Liver (tissue), 9 donors: Measurements from ENCODE around the gene IL23A. TPM values are rescaled to one million over a fixed set of nuclear protein-coding genes. Genes with fewer than 3 reads are reported as not detected.

Experiments
- DNase-seq: peaks from one replicate; pipeline ENCODE4 v3.0.0-alpha.2; 2017; ENCODE audit warnings: low spot score
- H3K27ac ChIP-seq, 2 donors: one replicate each; pipeline ENCODE4 v1.7.0; 2013; ENCODE audit warnings: inconsistent platforms in 2 of 2, low read length in 2 of 2, control low read depth in 1 of 2, low read depth in 1 of 2, mild to moderate bottlenecking in 1 of 2
- H3K27me3 ChIP-seq, 4 donors: one replicate each; pipeline versions ENCODE4 v1.6.1 to v1.7.0; 2013; ENCODE audit warnings: low read length in 3 of 4, inconsistent platforms in 1 of 4, mild to moderate bottlenecking in 1 of 4, moderate library complexity in 1 of 4; ENCODE audit not compliant: control insufficient read depth in 4 of 4, insufficient read depth in 4 of 4
- H3K36me3 ChIP-seq, 4 donors: one replicate each; pipeline versions ENCODE4 v1.6.1 to v1.7.0; 2013; ENCODE audit warnings: low read length in 3 of 4, mild to moderate bottlenecking in 3 of 4, low read depth in 1 of 4, moderate library complexity in 1 of 4; ENCODE audit not compliant: control insufficient read depth in 4 of 4, insufficient read depth in 3 of 4
- H3K4me1 ChIP-seq, 4 donors: one replicate each; pipeline versions ENCODE4 v1.6.1 to v1.7.0; 2013; ENCODE audit warnings: low read length in 3 of 4, mild to moderate bottlenecking in 3 of 4, moderate library complexity in 1 of 4; ENCODE audit not compliant: control insufficient read depth in 4 of 4, insufficient read depth in 4 of 4
- H3K4me3 ChIP-seq, 3 donors: one replicate each; pipeline versions ENCODE4 v1.6.1 to v1.7.0; 2013; ENCODE audit warnings: low read length in 3 of 3, control low read depth in 1 of 3, low read depth in 1 of 3, mild to moderate bottlenecking in 1 of 3
- H3K9ac ChIP-seq, 2 donors: one replicate each; pipeline ENCODE4 v1.7.0; 2013; ENCODE audit warnings: low read length in 2 of 2, mild to moderate bottlenecking in 2 of 2, moderate library complexity in 2 of 2, control low read depth in 1 of 2, low read depth in 1 of 2
- H3K9me3 ChIP-seq, 4 donors: one replicate each; pipeline versions ENCODE4 v1.6.1 to v1.7.0; 2013; ENCODE audit warnings: low read length in 3 of 4; ENCODE audit not compliant: control insufficient read depth in 4 of 4
- EGR1 ChIP-seq, 2 donors: IDR thresholded peaks; 2 replicates each; pipeline ENCODE4 v1.6.1; 2016 to 2018; ENCODE audit warnings: antibody characterized with exemption in 2 of 2, low read depth in 2 of 2
- FOXA1 ChIP-seq: IDR thresholded peaks from 2 replicates; pipeline ENCODE4 v1.6.1; 2016; ENCODE audit warnings: antibody characterized with exemption
- FOXA2 ChIP-seq: IDR thresholded peaks from 2 replicates; pipeline ENCODE4 v1.6.1; 2016; ENCODE audit warnings: antibody characterized with exemption
- GABPA ChIP-seq, 2 donors: IDR thresholded peaks in 1 of 2; conservative IDR thresholded peaks in 1 of 2; 2 replicates each; pipeline ENCODE4 v1.6.1; 2016; ENCODE audit warnings: antibody characterized with exemption in 2 of 2, mild to moderate bottlenecking in 1 of 2, moderate library complexity in 1 of 2
- HNF4A ChIP-seq, 2 donors: conservative IDR thresholded peaks; 2 replicates each; pipeline ENCODE4 v1.6.1; 2016; ENCODE audit warnings: antibody characterized with exemption in 2 of 2, mild to moderate bottlenecking in 2 of 2
- JUND ChIP-seq, 2 donors: IDR thresholded peaks; 2 replicates each; pipeline ENCODE4 v1.6.1; 2016; ENCODE audit warnings: antibody characterized with exemption in 2 of 2
- MAX ChIP-seq: IDR thresholded peaks from 2 replicates; pipeline ENCODE4 v1.6.1; 2016; ENCODE audit warnings: antibody characterized with exemption
- NR2F2 ChIP-seq: IDR thresholded peaks from 2 replicates; pipeline ENCODE4 v1.6.1; 2016; ENCODE audit warnings: antibody characterized with exemption
- RAD21 ChIP-seq, 2 donors: IDR thresholded peaks; 2 replicates each; pipeline ENCODE4 v1.6.1; 2016; ENCODE audit warnings: antibody characterized with exemption in 2 of 2, mild to moderate bottlenecking in 2 of 2
- REST ChIP-seq: IDR thresholded peaks from 2 replicates; pipeline ENCODE4 v1.6.1; 2016; ENCODE audit warnings: antibody characterized with exemption, mild to moderate bottlenecking
- RXRA ChIP-seq, 2 donors: IDR thresholded peaks; 2 replicates each; pipeline ENCODE4 v1.6.1; 2017 to 2018; ENCODE audit warnings: antibody characterized with exemption in 2 of 2, mild to moderate bottlenecking in 1 of 2
- SP1 ChIP-seq: IDR thresholded peaks from 2 replicates; pipeline ENCODE4 v1.6.1; 2018; ENCODE audit warnings: antibody characterized with exemption, mild to moderate bottlenecking
- TAF1 ChIP-seq: conservative IDR thresholded peaks from 2 replicates; pipeline ENCODE4 v1.6.1; 2016; ENCODE audit warnings: antibody characterized with exemption, mild to moderate bottlenecking
- YY1 ChIP-seq: IDR thresholded peaks from 2 replicates; pipeline ENCODE4 v1.6.1; 2016; ENCODE audit warnings: antibody characterized with exemption, mild to moderate bottlenecking
- WGBS: extraction: QIAGEN DNeasy Blood & Tissue Kit; methylation state at CpG from one replicate; pipeline ENCODE4 v1.1.7; 2013; 5-methylcytosine and 5-hydroxymethylcytosine counted together
- polyA plus RNA-seq, 2 donors: library from polyadenylated mRNA; stranded (reverse) in 1 of 2; unstranded in 1 of 2; fragments of 200-250 nt in 1 of 2; fragments of >200 nt in 1 of 2; fragmentation: Nextera tagmentation in 1 of 2; extraction: Ambion mirVana in 1 of 2; gene quantifications; one replicate each; pipeline versions ENCODE4 v1.2.1 to v1.2.3, GENCODE V29; 2013 to 2015
- total RNA-seq, 2 donors: library from RNA; depleted of rRNA; stranded (reverse); fragments of >200 nt; gene quantifications; one replicate each; pipeline ENCODE4 v1.2.3, GENCODE V29; 2014
- TF ChIP-seq, protein P1 (sequence below): IDR thresholded peaks from 2 replicates; pipeline ENCODE4 v1.6.1; 2016; ENCODE audit warnings: antibody characterized with exemption
- TF ChIP-seq, protein P2 (sequence below): fragments of 150-350 bp; IDR thresholded peaks from 2 replicates; pipeline ENCODE4 v1.5.1; 2017; ENCODE audit warnings: improper control_type of control experiment, low read depth, low read length; ENCODE audit not compliant: missing input control
- donor health status: healthy.
- donor health status: healthy.
- donor health status: healthy.
- donor health status: healthy.
- donor health status: healthy.

The IL23A gene
- total and polyA plus RNA-seq, 4 donors: 0.14 to 0.25 (median 0.22) TPM; not detected in 1

DNA sequence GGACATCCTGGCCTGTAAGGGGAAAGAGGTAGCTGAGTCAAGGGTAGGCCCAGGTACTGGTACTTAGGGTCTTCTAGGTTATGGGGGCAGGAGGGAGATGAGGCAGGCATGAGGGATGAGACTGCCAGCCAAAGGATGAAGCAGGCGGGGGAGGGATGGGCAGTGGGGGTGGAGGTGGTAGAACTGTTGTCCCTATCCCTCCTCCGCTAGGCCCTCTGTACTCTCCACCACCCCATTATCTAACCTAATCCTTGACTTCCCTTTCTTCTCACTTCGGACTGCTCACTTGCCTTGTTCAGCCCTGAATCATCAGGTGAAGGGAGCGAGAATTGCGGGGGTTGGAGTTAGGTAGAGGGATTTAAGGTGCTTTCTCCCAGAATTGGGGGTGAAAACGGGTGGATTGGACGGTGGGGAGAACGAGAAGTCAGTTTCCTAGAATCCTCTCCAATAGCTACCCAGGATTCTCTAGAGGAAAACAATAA, 5.4 kb upstream of the IL23A start:
- peak overlapping the region; percentile 20 to 84 for H3K9ac ChIP-seq
- H3K27ac ChIP-seq: peak overlapping the region; percentile 86 to 95
- TF ChIP-seq, protein P1, sequence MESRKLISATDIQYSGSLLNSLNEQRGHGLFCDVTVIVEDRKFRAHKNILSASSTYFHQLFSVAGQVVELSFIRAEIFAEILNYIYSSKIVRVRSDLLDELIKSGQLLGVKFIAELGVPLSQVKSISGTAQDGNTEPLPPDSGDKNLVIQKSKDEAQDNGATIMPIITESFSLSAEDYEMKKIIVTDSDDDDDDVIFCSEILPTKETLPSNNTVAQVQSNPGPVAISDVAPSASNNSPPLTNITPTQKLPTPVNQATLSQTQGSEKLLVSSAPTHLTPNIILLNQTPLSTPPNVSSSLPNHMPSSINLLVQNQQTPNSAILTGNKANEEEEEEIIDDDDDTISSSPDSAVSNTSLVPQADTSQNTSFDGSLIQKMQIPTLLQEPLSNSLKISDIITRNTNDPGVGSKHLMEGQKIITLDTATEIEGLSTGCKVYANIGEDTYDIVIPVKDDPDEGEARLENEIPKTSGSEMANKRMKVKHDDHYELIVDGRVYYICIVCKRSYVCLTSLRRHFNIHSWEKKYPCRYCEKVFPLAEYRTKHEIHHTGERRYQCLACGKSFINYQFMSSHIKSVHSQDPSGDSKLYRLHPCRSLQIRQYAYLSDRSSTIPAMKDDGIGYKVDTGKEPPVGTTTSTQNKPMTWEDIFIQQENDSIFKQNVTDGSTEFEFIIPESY: no peak
- TF ChIP-seq RXRA (IDR thresholded peaks at IDR 0.05) (no peak), FOXA2 (no peak), JUND (IDR thresholded peaks at IDR 0.05) (no peak), TAF1 (no peak), EGR1 (IDR thresholded peaks at IDR 0.05; ENCODE audit: low read depth in 2 of 2) (no peak), MAX (no peak), YY1 (no peak), HNF4A (conservative IDR thresholded peaks at IDR 0.05) (no peak), GABPA (IDR thresholded peaks at IDR 0.05 in 1 of 2, conservative IDR thresholded peaks at IDR 0.05 in 1 of 2) (no peak), SP1 (no peak), REST (no peak), RAD21 (IDR thresholded peaks at IDR 0.05) (no peak), FOXA1 (no peak), NR2F2 (no peak)
- TF ChIP-seq, protein P2, sequence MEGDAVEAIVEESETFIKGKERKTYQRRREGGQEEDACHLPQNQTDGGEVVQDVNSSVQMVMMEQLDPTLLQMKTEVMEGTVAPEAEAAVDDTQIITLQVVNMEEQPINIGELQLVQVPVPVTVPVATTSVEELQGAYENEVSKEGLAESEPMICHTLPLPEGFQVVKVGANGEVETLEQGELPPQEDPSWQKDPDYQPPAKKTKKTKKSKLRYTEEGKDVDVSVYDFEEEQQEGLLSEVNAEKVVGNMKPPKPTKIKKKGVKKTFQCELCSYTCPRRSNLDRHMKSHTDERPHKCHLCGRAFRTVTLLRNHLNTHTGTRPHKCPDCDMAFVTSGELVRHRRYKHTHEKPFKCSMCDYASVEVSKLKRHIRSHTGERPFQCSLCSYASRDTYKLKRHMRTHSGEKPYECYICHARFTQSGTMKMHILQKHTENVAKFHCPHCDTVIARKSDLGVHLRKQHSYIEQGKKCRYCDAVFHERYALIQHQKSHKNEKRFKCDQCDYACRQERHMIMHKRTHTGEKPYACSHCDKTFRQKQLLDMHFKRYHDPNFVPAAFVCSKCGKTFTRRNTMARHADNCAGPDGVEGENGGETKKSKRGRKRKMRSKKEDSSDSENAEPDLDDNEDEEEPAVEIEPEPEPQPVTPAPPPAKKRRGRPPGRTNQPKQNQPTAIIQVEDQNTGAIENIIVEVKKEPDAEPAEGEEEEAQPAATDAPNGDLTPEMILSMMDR: no peak
- peak overlapping the region; percentile 51 to 81 (median 67) for H3K4me3 ChIP-seq
- peaks cover 2 to 17% (median 11%) of the 10 kb centered on the region in 4 donors for H3K4me1 ChIP-seq
- H3K9me3 ChIP-seq: no peaks in the 10 kb centered on the region
- H3K27me3 ChIP-seq: no peaks in the 10 kb centered on the region
- DNase-seq: peak; percentile 38
- WGBS: 32% methylated on average over 8 of the region's 8 CpGs
- H3K36me3 ChIP-seq: peaks cover 0 to 5% (median 4%) of the 10 kb centered on the region in 4 donors
